DOHH2 (cell line): ENCODE measurements around the gene ADAM11.

Experiments
- CTCF ChIP-seq: fragments of 200-600 bp; sonication (generic); IDR thresholded peaks from one replicate; pipeline ENCODE4 v1.5.1; 2014; ENCODE audit warnings: antibody characterized with exemption, mild to moderate bottlenecking, low read depth, low read length; ENCODE audit not compliant: poor library complexity, severe bottlenecking
- EZH2phosphoT487 ChIP-seq: fragments of 200-600 bp; sonication (generic); IDR thresholded peaks from 2 replicates; pipeline ENCODE4 v1.6.1; 2017; ENCODE audit warnings: borderline replicate concordance, mild to moderate bottlenecking, antibody characterized with exemption, low read length, moderate library complexity, mixed read lengths

GRCh38 chr17:44722254-44722653 lies 36.5 kb upstream of the ADAM11 start:
- TF ChIP-seq CTCF (no peak), EZH2phosphoT487 (no peak)
